LNCAP (cell line): Measurements from ENCODE around the gene CDH22.

ENCODE experiments used
- TF ChIP-seq, protein P1 (sequence below): fragments of 450-650 bp; IDR thresholded peaks from 2 replicates; pipeline ENCODE4 v1.5.1; 2017; ENCODE audit warnings: mild to moderate bottlenecking

The CDH22 gene

DNA sequence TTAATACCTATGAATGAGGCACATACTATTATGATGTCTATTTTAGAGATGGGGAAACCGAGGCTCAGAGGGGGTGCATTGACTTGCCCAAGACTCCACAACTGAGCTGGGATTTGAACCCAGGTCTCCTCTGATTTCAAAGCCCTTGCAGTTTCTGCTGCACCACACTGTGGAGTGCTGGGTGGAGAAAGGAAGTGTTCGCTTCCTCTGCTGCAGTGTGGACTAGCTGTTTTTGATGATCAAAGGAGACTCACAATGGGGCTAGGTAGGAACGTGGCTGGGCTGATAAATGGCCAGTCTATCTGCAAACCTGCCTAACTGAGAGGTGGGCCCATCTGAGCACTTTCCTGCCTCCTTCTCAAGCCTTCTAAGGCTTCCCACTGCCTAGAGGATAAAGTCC lies 102.9 kb downstream of the CDH22 start:
- TF ChIP-seq, protein P1, sequence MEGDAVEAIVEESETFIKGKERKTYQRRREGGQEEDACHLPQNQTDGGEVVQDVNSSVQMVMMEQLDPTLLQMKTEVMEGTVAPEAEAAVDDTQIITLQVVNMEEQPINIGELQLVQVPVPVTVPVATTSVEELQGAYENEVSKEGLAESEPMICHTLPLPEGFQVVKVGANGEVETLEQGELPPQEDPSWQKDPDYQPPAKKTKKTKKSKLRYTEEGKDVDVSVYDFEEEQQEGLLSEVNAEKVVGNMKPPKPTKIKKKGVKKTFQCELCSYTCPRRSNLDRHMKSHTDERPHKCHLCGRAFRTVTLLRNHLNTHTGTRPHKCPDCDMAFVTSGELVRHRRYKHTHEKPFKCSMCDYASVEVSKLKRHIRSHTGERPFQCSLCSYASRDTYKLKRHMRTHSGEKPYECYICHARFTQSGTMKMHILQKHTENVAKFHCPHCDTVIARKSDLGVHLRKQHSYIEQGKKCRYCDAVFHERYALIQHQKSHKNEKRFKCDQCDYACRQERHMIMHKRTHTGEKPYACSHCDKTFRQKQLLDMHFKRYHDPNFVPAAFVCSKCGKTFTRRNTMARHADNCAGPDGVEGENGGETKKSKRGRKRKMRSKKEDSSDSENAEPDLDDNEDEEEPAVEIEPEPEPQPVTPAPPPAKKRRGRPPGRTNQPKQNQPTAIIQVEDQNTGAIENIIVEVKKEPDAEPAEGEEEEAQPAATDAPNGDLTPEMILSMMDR = no peak

DNA sequence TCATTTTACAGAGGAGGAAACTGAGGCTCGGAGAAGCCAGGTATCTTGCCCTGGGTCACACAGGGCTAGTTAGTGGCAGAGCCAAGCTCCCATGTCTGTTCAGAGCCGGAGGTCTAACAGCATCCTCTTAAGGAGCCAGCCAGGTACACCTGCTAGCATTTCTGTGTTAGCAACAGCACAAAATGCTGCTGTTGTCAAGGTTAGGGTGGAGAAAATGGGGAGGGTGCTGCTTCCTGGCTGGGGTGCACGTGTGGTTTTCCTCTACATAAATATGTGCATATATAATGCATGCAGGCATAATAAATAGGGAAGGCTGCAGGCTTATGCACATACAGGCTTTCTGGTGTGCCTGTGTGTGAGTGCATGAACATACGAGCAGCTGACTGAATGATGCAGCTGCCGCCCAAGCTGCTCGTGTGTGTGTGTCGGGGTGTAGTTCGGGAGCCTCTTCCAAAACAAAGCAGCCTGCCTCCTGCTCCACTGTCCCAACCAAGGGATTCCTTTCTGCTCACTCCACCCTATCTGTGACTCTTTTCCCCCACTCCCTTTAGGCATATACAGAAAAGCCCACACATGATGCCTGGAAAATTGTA lies 103.6 kb downstream of the CDH22 start:
- TF ChIP-seq, protein P1 = no peak

DNA sequence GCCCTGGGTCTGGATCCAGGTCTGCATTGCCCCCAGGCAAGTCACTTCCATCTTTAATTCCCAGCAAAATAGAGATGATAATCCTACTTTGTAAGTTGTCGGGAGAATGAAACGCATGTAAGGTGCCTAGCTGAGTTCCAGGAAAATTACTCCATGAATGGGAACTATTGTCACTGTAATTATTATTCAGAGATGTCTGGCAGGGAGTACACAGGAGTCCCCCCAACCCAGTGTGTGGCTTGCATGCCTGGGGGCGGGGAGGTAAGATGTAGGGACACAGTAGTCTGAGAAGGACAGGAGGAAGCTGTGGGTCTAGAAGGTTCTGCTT lies 104.8 kb downstream of the CDH22 start:
- TF ChIP-seq, protein P1 = no peak

DNA sequence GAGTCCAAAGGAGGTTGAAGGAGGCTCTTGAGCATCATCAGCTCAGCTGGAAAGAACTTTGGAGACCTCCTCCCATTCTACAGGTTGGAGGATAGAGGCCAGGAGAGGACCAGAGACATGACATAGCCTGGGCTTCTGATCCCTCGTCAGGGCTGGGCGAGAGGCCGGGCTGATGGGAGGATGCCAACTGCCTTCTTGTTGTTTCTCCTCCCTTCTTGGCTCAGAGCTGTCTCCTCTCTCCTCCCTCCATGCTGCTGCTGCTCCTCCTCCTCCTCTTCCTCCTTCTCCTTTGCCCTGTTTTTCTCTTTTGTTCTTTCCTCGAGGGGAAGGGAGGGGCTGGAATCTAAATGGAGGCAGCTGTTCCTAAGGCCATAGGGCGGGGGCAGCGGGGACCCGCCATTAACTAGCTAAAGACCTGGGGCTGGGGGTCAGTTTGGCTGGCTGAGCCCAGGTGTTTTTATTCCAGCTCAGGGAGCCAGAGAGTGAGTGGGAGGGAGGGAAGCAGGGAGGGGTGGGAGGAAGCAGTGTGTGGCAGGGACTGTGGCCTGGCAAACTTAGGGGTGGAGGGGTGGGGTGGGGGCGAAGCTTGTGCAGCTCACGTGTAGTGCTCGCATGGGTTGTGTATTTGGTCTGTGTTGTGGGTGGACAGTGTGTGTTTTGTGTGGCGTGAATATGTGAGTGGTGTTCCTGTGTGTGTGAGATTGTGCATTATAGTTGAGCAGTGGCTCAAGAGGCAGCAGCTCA lies 105.4 kb downstream of the CDH22 start:
- TF ChIP-seq, protein P1 = no peak

DNA sequence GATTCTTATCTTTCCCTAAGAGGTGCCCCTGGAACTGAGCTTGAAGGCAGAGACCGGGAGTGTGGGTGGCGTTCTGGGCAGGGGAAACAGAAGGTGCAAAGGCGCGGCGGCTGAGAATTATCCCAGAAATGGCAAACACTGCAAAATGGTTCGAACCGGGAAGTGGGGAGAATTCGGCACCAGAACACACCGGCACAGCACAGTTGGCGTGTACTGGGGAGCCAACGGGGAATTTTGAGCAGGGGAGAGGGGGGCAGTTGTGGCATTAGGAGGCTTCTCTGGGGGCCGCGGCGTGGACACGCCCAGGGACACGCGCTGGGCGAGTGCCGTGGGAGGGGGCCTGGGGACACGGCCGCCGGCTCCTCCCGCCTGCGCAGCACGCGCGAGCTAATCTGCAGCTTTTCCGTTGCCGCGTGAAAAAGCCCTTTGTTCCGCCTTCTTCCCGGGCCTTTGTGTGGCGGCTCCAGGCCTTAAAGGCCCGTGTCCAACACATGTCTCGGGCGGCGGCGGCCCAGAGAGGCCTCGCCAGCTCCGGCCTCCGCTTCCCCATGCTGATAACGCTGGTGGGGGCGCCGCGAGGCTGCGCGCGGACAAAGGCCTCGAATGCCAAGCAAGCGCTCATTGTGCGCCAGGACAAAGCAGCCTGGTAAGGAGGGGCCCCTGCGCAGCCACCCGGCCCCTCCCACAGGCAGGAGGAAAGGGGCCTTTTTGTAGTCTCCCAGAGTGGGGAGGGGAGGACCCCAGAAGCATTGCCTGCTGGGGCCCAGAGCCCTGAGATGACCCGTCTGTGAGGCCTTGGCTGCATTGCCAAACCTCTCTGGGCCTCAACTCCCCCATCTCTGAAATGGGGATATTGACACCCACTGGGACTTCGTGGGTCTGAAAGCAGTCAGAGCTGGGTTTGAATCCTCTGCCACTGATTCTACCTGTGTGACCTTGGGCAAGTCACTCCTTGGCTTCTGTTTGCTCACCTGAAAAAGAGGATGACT lies 107.4 kb downstream of the CDH22 start:
- TF ChIP-seq, protein P1 = no peak

DNA sequence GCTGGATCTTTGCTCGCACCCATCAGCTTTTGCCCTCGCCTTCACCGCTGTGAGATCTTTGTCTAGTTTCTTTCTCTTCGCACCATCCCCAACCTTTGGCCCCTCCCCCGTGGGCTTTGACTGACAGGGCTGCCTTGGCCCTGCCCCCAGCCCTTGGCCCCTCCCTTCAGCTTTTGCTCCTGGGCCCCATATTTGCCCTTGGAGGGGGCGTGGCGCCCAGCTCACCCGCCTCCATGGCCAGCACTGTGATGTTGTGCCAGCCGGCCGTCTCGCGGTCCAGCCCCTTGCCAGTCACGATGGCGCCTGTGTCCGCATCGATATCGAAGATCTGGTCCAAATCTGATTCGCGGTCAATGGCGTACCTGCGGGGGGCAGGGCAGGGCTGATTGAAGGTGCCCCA lies 109.1 kb downstream of the CDH22 start:
- TF ChIP-seq, protein P1 = no peak

DNA sequence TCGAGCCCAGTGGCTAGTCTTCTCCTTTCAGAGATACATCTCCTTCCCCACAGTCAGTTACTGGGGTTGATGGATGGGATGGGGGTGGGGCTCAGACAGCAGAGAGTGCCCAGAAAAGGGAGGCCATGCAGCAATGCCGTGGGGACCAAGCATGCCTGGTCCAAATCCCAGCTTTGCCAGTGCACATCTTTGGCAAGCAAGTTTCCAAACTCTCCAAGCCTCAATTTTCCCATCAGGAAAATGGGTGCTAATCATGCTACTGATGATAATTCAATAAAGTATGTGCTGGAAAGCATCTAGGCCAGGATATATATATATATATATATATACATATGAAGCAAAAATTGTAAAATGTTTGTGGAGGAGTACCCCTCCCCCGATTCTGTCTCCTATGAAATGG lies 111.3 kb downstream of the CDH22 start:
- TF ChIP-seq, protein P1 = no peak
